ENCODE data around the gene CALML4.
"Not testable (repeated sequence)": the region's sequence is repeated elsewhere in the genome, so short reads cannot be mapped to it uniquely, and the experiment has no call there.

CALML4 gene

GRCh38 chr15:68204776-68205557, at the start of gene CALML4:
CALML4 (minus strand) TSS chr15:68205332; CDS start chr15:68205247, 85 bp downstream.
- no peak for DNase-seq

- peak; percentile 23 for DNase-seq
Measured at GRCh38 chr15:68252925-68253534, 47.9 kb upstream of the CALML4 start.

GRCh38 chr15:68249058-68249713, 44.1 kb upstream of the CALML4 start:
- no peak for DNase-seq

GRCh38 chr15:68244235-68244634, 39.1 kb upstream of the CALML4 start:
- no peak for DNase-seq

- DNase-seq = no peak
Measured at GRCh38 chr15:68241088-68241935, 36.2 kb upstream of the CALML4 start.

GRCh38 chr15:68239025-68239424, 33.9 kb upstream of the CALML4 start:
- DNase-seq = no peak

- no peak for DNase-seq
Measured at GRCh38 chr15:68235022-68235421, 29.9 kb upstream of the CALML4 start.

- DNase-seq = not testable (repeated sequence)
Measured at GRCh38 chr15:68234520-68234919, 29.4 kb upstream of the CALML4 start.

GRCh38 chr15:68234060-68234459, 28.9 kb upstream of the CALML4 start:
- DNase-seq = no peak

- no peak for DNase-seq
Measured at GRCh38 chr15:68232937-68233336, 27.8 kb upstream of the CALML4 start.

- no peak for DNase-seq
Measured at GRCh38 chr15:68232449-68232848, 27.3 kb upstream of the CALML4 start.

- DNase-seq = no peak
Measured at GRCh38 chr15:68231102-68231818, 26.1 kb upstream of the CALML4 start.

GRCh38 chr15:68230157-68231100, 25.3 kb upstream of the CALML4 start:
- DNase-seq = peak; percentile 28

GRCh38 chr15:68229386-68230156, 24.4 kb upstream of the CALML4 start, which contains the start of gene CLN6:
CLN6 (minus strand) TSS chr15:68229728; CDS start chr15:68229584, 144 bp downstream.
- DNase-seq = peak; percentile 86

- DNase-seq = no peak
Measured at GRCh38 chr15:68228971-68229385, 23.8 kb upstream of the CALML4 start.

- no peak for DNase-seq
Measured at GRCh38 chr15:68228143-68228970, 23.2 kb upstream of the CALML4 start.

- DNase-seq = no peak
Measured at GRCh38 chr15:68227643-68228142, 22.6 kb upstream of the CALML4 start.

GRCh38 chr15:68225442-68225841, 20.3 kb upstream of the CALML4 start:
- not testable (repeated sequence) for DNase-seq
